Measurements from ENCODE around the gene CLIP4. TPM values are rescaled to one million over a fixed set of nuclear protein-coding genes. Genes with fewer than 3 reads are reported as not detected.

Gene CLIP4
- total and polyA plus RNA-seq, 10 of the 15 experiments (the other 5 are each of a cell fraction or from before 2014, with no cell fraction given): 5.5 to 34.9 (median 16.8) TPM

GRCh38 chr2:29066997-29067605 is 48.1 kb upstream of the CLIP4 start:
- ChIA-PET CTCF (no interaction called here), SMC1A (ENCODE audit: uncharacterized antibody, unreplicated experiment) (interaction anchor here (1.3 kb wide), 1 partner anchor 115 kb away, joined by 3 read pairs; no protein-coding TSS in a partner anchor), POLR2A (no interaction called here), RAD21 (ENCODE audit: unreplicated experiment) (no interaction called here)
- no peak overlapping the region for H3K9ac ChIP-seq (ENCODE audit: control insufficient read depth, insufficient read depth, low read length)
- H3K27me3 ChIP-seq (replicated peaks in 1 of 2; ENCODE audit: control insufficient read depth in 2 of 2, insufficient read depth in 2 of 2, low read length in 1 of 2): no peaks in the 10 kb centered on the region
- no peaks in the 10 kb centered on the region for H3K4me1 ChIP-seq (ENCODE audit: control insufficient read depth, insufficient read depth, low read length)
- TF ChIP-seq EP300 (IDR thresholded peaks at IDR 0.05; ENCODE audit: borderline replicate concordance in 1 of 2, control insufficient read depth in 1 of 2, low read depth in 2 of 2, low read length in 2 of 2): no peak
- TF ChIP-seq NFYB (IDR thresholded peaks at IDR 0.05; ENCODE audit: insufficient read depth, low read depth, low read length): no peak
- no peak for TF ChIP-seq NR2C1 (IDR thresholded peaks at IDR 0.05)
- no peak for TF ChIP-seq HDAC6 (IDR thresholded peaks at IDR 0.05; ENCODE audit: unreplicated experiment)
- no peak for TF ChIP-seq MTA3 (IDR thresholded peaks at IDR 0.05; ENCODE audit: borderline replicate concordance, low read length)
- TF ChIP-seq, protein P1, sequence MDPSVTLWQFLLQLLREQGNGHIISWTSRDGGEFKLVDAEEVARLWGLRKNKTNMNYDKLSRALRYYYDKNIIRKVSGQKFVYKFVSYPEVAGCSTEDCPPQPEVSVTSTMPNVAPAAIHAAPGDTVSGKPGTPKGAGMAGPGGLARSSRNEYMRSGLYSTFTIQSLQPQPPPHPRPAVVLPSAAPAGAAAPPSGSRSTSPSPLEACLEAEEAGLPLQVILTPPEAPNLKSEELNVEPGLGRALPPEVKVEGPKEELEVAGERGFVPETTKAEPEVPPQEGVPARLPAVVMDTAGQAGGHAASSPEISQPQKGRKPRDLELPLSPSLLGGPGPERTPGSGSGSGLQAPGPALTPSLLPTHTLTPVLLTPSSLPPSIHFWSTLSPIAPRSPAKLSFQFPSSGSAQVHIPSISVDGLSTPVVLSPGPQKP (IDR thresholded peaks at IDR 0.05; ENCODE audit: low read depth, low read length): no peak
- TF ChIP-seq KLF5 (IDR thresholded peaks at IDR 0.05; ENCODE audit: partially characterized antibody): no peak
- no peak for TF ChIP-seq CREB1 (IDR thresholded peaks at IDR 0.05; ENCODE audit: low read depth)
- TF ChIP-seq, protein P2, sequence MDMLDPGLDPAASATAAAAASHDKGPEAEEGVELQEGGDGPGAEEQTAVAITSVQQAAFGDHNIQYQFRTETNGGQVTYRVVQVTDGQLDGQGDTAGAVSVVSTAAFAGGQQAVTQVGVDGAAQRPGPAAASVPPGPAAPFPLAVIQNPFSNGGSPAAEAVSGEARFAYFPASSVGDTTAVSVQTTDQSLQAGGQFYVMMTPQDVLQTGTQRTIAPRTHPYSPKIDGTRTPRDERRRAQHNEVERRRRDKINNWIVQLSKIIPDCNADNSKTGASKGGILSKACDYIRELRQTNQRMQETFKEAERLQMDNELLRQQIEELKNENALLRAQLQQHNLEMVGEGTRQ (IDR thresholded peaks at IDR 0.05; ENCODE audit: borderline replicate concordance, low read depth, low read length): no peak
- no peak for TF ChIP-seq ZNF687 (IDR thresholded peaks at IDR 0.05)
- TF ChIP-seq JUND (IDR thresholded peaks at IDR 0.05; ENCODE audit: low read depth, low read length): no peak
- H3K4me2 ChIP-seq (ENCODE audit: control insufficient read depth, insufficient read depth): no peak overlapping the region
- H3K36me3 ChIP-seq (ENCODE audit: control insufficient read depth in 2 of 2, insufficient read depth in 2 of 2, low read length in 1 of 2): no peaks in the 10 kb centered on the region
- H2AFZ ChIP-seq (ENCODE audit: control insufficient read depth, low read depth, low read length): no peak overlapping the region
- WGBS (ENCODE audit: insufficient coverage, insufficient replicate concordance, low lambda C conversion rate, missing lambda C conversion rate): 57% methylated on average over 7 of the region's 7 CpGs
- H3K79me2 ChIP-seq (ENCODE audit: control insufficient read depth, insufficient read depth, low read length): no peaks in the 10 kb centered on the region
- H4K20me1 ChIP-seq (ENCODE audit: control insufficient read depth, insufficient read depth): no peaks in the 10 kb centered on the region
- DNase-seq (ENCODE audit: low read depth, low spot score) (no peak), ATAC-seq (no peak), FAIRE-seq (no peak)
- in situ Hi-C loops (cut with MboI) (no loop called here), intact Hi-C loops (cut with micrococcal nuclease; ENCODE audit: unreplicated experiment) (no loop called here)
- no peak overlapping the region for H3K27ac ChIP-seq (ENCODE audit: control insufficient read depth, insufficient read depth)
- H3K4me3 ChIP-seq: no peak overlapping the region
- BruUV-seq (replicated peaks): no TSS peak
- H3K9me3 ChIP-seq (replicated peaks; ENCODE audit: control insufficient read depth, insufficient read depth, low read length): no peaks in the 10 kb centered on the region

Data from GM12878 (cell line).